GM12878 (cell line): ENCODE measurements around the gene PDCD7. TPM values are rescaled to one million over a fixed set of nuclear protein-coding genes. Genes with fewer than 3 reads are reported as not detected.
"Not testable (repeated sequence)": the region's sequence is repeated elsewhere in the genome, so short reads cannot be mapped to it uniquely, and the experiment has no call there.

Experiments used
- ATAC-seq: fragments of 200-7000 bp; cut with Tn5 transposase; 3 replicates; pipeline ENCODE4 v1.9.1; 2020; ENCODE audit warnings: mild to moderate bottlenecking, moderate library complexity
- BruUV-seq: library from RNA; stranded (reverse); fragments of 400-500 nt; replicated peaks from 2 replicates; lab custom pipeline; 2021; lab: Mats Ljungman, UMichigan
- CTCF ChIA-PET: fragments of 300-600 bp; sonication (Branson Sonifier 250); formaldehyde crosslinking; extraction: SDS; loops from one replicate; lab custom pipeline; 2021; ENCODE audit warnings: inconsistent platforms; lab: Yijun Ruan, JAX
- POLR2A ChIA-PET: fragments of 350-600 bp; formaldehyde crosslinking; extraction: SDS; loops from one replicate; lab custom pipeline; 2021; ENCODE audit warnings: inconsistent platforms; lab: Charles Lee
- RAD21 ChIA-PET: fragments of 300-600 bp; sonication (Branson Sonifier 250); formaldehyde crosslinking; loops from one replicate; lab custom pipeline; 2023; ENCODE audit warnings: antibody characterized with exemption; ENCODE audit not compliant: unreplicated experiment; lab: Charles Lee
- SMC1A ChIA-PET: fragments of 300-600 bp; sonication (Branson Sonifier 250); formaldehyde crosslinking; loops from one replicate; lab custom pipeline; 2023; ENCODE audit not compliant: unreplicated experiment, uncharacterized antibody; lab: Charles Lee
- DNase-seq: peaks from one replicate; pipeline ENCODE4 v3.0.0-alpha.2; 2011; ENCODE audit warnings: low read depth, low spot score
- FAIRE-seq: peaks from 3 replicates; lab custom pipeline; 2011; peaks lifted over from hg19 to GRCh38; lab: Jason Lieb, UNC
- H2AFZ ChIP-seq: 2 replicates; pipeline ENCODE4 v1.6.0; 2011; ENCODE audit warnings: low read depth, low read length, control low read depth; ENCODE audit not compliant: control insufficient read depth
- H3K27ac ChIP-seq: 2 replicates; pipeline ENCODE4 v1.5.1; 2011; ENCODE audit warnings: control low read depth; ENCODE audit not compliant: control insufficient read depth, insufficient read depth
- H3K27me3 ChIP-seq, 2 experiments: replicated peaks in 1 of 2; 2 replicates each; pipeline versions ENCODE4 v1.6.0 to v1.6.1; 2011; ENCODE audit warnings: low read length in 1 of 2; ENCODE audit not compliant: control insufficient read depth in 2 of 2, insufficient read depth in 2 of 2
- H3K36me3 ChIP-seq, 2 experiments: 2 replicates each; pipeline ENCODE4 v1.5.1; 2011; ENCODE audit warnings: low read length in 1 of 2; ENCODE audit not compliant: control insufficient read depth in 2 of 2, insufficient read depth in 2 of 2
- H3K4me1 ChIP-seq: 2 replicates; pipeline ENCODE4 v1.6.1; 2011; ENCODE audit warnings: mild to moderate bottlenecking, low read length, moderate library complexity, mixed read lengths; ENCODE audit not compliant: control insufficient read depth, insufficient read depth
- H3K4me2 ChIP-seq: 2 replicates; pipeline ENCODE4 v1.6.0; 2011; ENCODE audit warnings: control low read depth; ENCODE audit not compliant: control insufficient read depth, insufficient read depth
- H3K4me3 ChIP-seq: fragments of 200-600 bp; sonication (generic); 2 replicates; pipeline ENCODE4 v1.5.1; 2016
- H3K79me2 ChIP-seq: 2 replicates; pipeline ENCODE4 v1.6.0; 2011; ENCODE audit warnings: low read length; ENCODE audit not compliant: control insufficient read depth, insufficient read depth
- H3K9ac ChIP-seq: 2 replicates; pipeline ENCODE4 v1.8.0; 2011; ENCODE audit warnings: low read length, control low read depth, mixed read lengths; ENCODE audit not compliant: control insufficient read depth, insufficient read depth
- H3K9me3 ChIP-seq: replicated peaks from 3 replicates; pipeline ENCODE4 v1.5.1; 2011; ENCODE audit warnings: mild to moderate bottlenecking, low read length; ENCODE audit not compliant: control insufficient read depth, insufficient read depth
- H4K20me1 ChIP-seq: 2 replicates; pipeline ENCODE4 v1.6.0; 2011; ENCODE audit not compliant: control insufficient read depth, insufficient read depth
- PKNOX1 ChIP-seq: fragments of 450-650 bp; IDR thresholded peaks from 2 replicates; pipeline ENCODE4 v1.6.1; 2016; ENCODE audit warnings: mild to moderate bottlenecking
- WGBS: methylation state at CpG from one replicate; pipeline ENCODE4 v1.1.6; 2016; ENCODE audit warnings: low lambda C conversion rate; ENCODE audit not compliant: insufficient replicate concordance, insufficient coverage; ENCODE audit errors: missing lambda C conversion rate; 5-methylcytosine and 5-hydroxymethylcytosine counted together
- in situ Hi-C: fragments of 300-500 bp; cut with MboI; formaldehyde crosslinking; loops from 9 replicates; pipeline ENCODE4 v1.14.3; 2018; ENCODE audit warnings: mixed read lengths
- intact Hi-C: fragments of 100-400 bp; cut with micrococcal nuclease; formaldehyde crosslinking; loops from one replicate; pipeline ENCODE4 v1.14.2; 2022; ENCODE audit not compliant: unreplicated experiment
- polyA plus RNA-seq, 11 experiments: library from polyadenylated mRNA; depleted of rRNA in 4 of 11; unstranded in 6 of 11; stranded (reverse) in 5 of 11; fragments of >200 nt; fragmentation: Nextera tagmentation in 4 of 11; fragmentation: Illumina TruSeq in 1 of 11; extraction: Ambion mirVana in 4 of 11; extraction: Trizol in 1 of 11; gene quantifications; 1 replicate in 1 of 11; 2 replicates in 10 of 11; pipeline versions ENCODE4 v1.2.1 to v1.2.3, GENCODE V29; 2011 to 2016; ENCODE audit warnings: inconsistent platforms in 2 of 11, missing spikeins in 2 of 11, low read depth in 1 of 11
- total RNA-seq, 4 experiments: library from RNA; depleted of rRNA in 3 of 4; stranded (reverse); fragments of >200 nt in 3 of 4; fragmentation: Illumina TruSeq in 1 of 4; extraction: Trizol in 1 of 4; gene quantifications; 2 replicates each; pipeline versions ENCODE4 v1.2.1 to v1.2.3, GENCODE V29; 2013 to 2021
- TF ChIP-seq, protein P1 (sequence below): fragments of 450-650 bp; IDR thresholded peaks from 2 replicates; pipeline ENCODE4 v1.6.1; 2016; ENCODE audit warnings: mild to moderate bottlenecking

The PDCD7 gene
- total and polyA plus RNA-seq, 10 of the 15 experiments (the other 5 are each of a cell fraction or from before 2014, with no cell fraction given), result 4.2 to 24.2 (median 13.4) TPM

GRCh38 chr15:65181582-65182353 lies 48.2 kb upstream of the PDCD7 start:
- FAIRE-seq, DNase-seq, H3K36me3 ChIP-seq, H3K4me1 ChIP-seq, H4K20me1 ChIP-seq, in situ Hi-C loops, H3K9ac ChIP-seq, H3K27me3 ChIP-seq, BruUV-seq, H2AFZ ChIP-seq, H3K27ac ChIP-seq, H3K9me3 ChIP-seq, ATAC-seq: not testable (repeated sequence)
- ChIA-PET SMC1A (interaction anchor here (0.7 to 1.7 kb wide), 6 partner anchors 10 to 116 kb away, joined by 3 to 8 read pairs (median 4); partner anchors contain the start of gene PDCD7), RAD21 (interaction anchor here (0.9 to 1.6 kb wide), 5 partner anchors 48 to 611 kb away, joined by 3 read pairs; partner anchors contain the start of genes DENND4A, PARP16 and PDCD7), CTCF (interaction anchor here (0.6 to 1.4 kb wide), 10 partner anchors 39 to 449 kb away, joined by 3 to 6 read pairs (median 4); partner anchors contain the start of genes PARP16 and PDCD7), POLR2A (interaction anchor here (0.6 to 2.1 kb wide), 8 partner anchors 10 to 1176 kb away, joined by 3 to 7 read pairs (median 4); partner anchors contain the start of genes PDCD7 and RNU5B-1)
- intact Hi-C loops, result loop anchor here (5.0 kb wide), 1 partner anchor 129 kb away; no protein-coding TSS in a partner anchor
- 88% methylated on average over 14 of the region's 15 CpGs for WGBS
- peaks cover 49% of the 10 kb centered on the region for H3K79me2 ChIP-seq
- TF ChIP-seq, protein P1, sequence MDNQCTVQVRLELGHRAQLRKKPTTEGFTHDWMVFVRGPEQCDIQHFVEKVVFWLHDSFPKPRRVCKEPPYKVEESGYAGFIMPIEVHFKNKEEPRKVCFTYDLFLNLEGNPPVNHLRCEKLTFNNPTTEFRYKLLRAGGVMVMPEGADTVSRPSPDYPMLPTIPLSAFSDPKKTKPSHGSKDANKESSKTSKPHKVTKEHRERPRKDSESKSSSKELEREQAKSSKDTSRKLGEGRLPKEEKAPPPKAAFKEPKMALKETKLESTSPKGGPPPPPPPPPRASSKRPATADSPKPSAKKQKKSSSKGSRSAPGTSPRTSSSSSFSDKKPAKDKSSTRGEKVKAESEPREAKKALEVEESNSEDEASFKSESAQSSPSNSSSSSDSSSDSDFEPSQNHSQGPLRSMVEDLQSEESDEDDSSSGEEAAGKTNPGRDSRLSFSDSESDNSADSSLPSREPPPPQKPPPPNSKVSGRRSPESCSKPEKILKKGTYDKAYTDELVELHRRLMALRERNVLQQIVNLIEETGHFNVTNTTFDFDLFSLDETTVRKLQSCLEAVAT, result peak; percentile 79
- TF ChIP-seq PKNOX1, result peak; percentile 58; the same call in 1 of the 2 replicates
- peak overlapping the region; percentile 38; the same call in 1 of the 2 replicates for H3K4me3 ChIP-seq
- peak overlapping the region; percentile 30 for H3K4me2 ChIP-seq
